Epidermal melanocyte (primary cell): Measurements from ENCODE around the gene CCSER1.
"Not testable (repeated sequence)": the region's sequence is repeated elsewhere in the genome, so short reads cannot be mapped to it uniquely, and the experiment has no call there.

Source experiments
- DNase-seq: peaks from one replicate; pipeline ENCODE4 v3.0.0; 2011; ENCODE audit warnings: low spot score; ENCODE audit not compliant: insufficient read length

The CCSER1 gene

DNA sequence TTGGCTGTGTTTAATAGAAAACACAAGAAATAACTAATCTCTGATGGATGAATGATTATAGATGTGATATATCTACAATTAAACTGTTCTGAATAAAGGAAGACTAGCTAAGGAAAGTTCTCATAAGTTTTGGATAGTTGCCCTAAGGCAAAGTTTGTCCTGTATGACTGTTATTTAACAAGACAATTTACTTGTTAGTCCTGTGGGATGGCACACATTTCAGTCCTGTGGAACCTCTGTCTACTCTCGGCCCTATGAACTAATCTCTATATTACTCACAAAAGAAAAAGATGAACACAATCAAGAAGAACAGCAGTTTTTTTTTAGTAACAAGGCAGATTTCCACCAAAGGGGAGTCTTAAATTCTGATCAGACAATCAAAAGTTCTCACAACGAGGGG is 314.6 kb downstream of the CCSER1 start:
- no peak for DNase-seq

DNA sequence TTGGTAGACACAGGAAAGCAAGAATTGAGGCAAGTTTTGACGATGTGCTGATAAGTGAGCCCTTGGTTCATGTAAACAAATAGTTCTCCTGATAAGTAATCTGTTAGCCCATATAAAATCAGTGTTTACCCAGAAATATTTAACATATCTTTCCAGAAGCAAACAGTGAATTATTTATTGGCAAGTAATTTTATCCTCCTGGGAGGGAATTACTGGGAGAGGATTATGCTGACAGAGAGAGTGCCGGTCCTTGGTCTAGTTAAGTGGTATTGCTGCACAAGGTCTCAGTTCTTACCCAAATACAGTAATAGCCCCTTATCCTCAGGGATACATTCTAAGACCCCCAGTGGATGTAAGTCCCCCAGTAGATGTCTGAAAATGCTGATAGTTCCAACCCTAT is 315.4 kb downstream of the CCSER1 start:
- no peak for DNase-seq

DNA sequence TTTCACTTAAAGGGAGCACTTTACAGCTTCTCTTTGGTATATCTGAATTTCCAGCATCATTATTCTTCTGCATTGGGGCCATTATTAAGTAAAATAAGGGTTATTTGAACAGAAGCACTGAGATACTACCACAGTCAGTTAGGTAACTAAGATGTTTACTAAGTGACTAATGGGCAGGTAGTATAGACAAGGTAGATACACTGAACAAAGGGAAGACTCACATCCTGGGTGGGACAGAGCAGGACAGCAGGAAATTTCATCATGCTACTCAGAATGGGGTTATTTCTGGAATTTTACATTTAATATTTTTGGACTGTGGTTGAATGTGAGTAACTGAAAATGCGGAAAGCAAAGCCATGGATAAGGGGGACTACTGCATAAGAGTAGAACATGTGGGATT is 316.0 kb downstream of the CCSER1 start:
- DNase-seq: no peak

DNA sequence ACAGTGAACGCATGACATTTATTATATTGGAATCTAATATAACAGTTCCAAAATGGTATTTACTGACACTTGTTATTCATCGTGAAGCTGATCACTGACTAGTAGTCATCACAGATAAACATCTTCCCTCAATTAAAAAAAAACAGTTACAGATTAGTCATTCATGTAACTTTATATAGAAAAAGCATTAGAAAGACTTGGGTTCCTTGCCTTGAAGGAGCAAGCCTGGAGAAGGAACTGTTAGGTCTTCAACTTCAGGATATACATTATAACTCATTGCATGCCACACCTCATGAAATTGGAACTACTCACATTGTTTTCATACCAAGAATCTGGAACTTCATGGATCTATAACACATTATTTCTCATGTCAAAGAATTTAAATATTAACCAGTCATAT is 317.7 kb downstream of the CCSER1 start:
- DNase-seq: no peak

DNA sequence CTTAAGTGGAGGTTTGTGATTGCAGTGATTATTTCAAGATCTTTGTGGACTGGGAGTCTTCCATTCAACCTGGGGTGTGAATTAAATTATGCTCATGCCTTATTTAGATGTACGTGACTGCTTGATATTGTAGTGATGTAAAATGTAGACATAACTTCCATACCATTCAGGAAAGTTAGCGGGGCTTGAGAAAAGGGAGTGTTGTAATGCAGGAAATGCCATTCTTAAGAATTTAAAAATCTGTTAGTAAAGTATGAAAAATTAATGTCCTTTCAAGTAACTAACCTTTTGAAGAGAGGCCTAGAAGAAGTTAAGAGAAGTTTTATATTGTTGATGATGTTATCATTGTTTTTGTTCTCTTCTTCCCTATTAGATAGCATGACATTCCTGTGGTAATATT is 318.2 kb downstream of the CCSER1 start:
- no peak for DNase-seq

DNA sequence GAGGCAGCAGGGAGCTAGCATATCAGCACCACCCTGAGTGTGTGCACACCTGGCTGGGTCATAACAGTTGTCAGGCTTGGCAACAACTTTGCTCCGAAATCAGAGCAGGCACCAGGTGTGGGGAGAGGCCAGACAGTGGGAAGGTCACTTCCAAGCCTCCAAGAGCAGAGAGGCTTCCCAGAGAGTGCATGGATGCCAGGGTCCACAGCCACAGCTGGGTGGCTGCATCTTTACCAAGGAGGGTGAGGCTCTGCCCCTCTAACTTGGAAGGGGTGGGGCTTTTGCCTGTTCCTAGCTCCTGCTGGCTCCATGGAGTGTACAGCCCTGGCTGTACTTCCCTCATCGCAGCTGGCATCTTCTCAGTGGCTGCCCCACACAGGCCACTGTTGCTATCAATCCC is 322.4 kb downstream of the CCSER1 start:
- DNase-seq: no peak

DNA sequence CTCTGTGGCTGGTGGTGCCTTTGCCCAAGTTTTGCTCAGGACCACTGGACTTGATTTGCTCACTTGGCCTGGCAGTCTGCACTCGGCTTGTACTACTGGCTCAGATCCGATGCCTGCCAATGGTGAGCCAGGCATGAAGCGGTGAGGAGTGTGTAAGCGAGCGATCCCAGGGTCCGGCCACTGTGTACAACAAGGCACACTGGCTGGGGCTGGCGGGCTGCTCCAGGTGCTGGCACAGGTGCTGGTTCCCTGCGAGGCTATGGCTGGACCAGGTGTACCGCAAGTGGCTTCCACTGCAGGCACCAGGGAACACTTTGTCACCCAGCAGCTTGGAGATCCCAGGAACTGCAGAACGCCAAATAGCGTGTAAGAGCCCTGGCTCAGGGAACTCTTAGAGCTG is 329.7 kb downstream of the CCSER1 start:
- no peak for DNase-seq

DNA sequence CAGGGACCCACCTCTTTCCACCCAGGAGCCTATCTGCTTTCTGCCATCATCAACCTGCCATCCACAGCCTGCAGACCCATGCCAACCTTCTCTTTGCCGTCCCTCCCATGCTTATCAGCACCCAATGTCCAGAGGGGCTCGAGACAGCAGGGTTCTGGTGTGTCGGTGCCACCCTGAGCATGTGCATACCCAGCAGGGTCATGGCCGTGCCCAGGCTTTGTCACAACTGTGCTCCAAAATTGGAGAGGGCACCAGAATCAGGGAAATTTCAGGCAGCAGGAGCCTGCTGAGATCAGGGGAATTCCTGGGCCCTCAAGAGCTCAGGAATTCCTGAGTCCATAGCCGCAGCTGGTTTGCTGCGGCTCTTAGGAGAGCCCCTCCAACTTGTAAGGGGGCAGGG is 330.6 kb downstream of the CCSER1 start:
- no peak for DNase-seq

DNA sequence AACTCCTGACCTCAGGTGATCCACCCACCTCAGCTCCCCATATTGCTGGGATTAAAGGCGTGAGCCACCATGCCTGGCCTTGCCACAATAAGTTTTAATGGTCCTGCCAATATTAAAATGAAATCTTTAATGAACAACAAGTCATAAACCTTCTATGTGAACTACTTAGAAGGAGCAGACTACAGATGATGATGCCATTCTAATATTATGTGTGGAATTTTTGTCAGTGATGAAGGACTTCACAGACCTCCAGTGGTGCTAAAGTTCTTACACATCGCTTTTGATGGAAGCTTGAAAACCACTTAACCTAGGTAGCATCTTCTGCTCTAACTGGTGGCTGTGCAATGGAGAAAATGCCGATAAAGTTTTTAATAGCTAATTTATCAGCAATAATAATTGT is 331.4 kb downstream of the CCSER1 start:
- no peak for DNase-seq

DNA sequence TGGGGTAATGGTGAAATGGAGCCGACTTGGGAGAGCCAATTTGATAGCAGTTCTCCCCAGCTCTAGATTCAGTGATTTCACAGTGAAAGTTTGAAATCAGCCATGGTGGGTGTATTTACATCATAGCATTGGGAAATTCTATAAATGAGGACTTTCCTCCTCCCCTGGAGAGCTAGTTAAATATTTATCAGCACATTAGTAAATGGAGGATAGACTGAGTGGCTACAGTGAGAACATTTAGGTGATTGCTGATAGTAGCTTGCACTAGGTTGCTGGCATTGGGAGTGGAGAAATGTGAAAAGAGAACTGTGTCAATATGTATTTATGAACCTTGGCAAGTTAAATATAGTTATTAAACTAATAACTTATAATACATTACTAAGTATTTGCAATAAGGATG is 347.3 kb downstream of the CCSER1 start:
- no peak for DNase-seq

DNA sequence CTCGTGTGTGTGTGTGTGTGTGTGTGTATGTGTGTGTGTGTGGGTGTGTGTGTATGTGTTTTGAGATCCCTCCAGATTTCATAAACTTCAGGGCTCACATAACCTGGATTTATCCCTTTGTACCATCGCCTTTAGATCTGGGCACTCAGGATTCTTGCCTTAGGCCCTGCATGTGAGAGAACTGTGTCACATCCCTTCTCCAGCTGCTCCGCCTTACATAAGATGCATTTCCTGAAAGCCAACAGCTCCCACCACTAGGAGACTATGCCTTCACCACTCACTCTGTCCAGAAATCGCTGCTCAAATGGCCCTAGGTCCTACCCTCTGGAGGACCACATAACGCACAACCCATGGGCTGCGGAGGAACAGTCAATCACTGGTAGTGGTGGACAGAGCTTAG is 348.8 kb downstream of the CCSER1 start:
- no peak for DNase-seq

DNA sequence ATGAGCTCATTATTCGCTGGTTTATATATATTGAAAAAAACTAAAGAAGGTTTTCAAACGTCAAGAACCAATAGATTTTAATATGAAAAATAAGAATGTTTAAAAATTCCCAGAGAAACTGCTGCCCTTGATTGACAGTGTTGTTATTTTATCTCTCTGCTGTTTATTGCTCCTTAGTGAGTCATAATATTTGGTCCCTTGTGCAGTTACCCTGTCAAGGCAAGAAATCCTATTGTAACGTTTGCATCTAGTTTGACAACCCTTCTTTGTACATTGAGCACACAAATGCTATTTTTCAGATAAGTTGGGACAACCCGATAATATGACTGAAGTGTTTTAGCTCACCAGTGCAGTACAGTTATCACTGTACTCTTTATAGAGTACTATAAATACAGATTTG is 349.4 kb downstream of the CCSER1 start:
- DNase-seq: no peak

DNA sequence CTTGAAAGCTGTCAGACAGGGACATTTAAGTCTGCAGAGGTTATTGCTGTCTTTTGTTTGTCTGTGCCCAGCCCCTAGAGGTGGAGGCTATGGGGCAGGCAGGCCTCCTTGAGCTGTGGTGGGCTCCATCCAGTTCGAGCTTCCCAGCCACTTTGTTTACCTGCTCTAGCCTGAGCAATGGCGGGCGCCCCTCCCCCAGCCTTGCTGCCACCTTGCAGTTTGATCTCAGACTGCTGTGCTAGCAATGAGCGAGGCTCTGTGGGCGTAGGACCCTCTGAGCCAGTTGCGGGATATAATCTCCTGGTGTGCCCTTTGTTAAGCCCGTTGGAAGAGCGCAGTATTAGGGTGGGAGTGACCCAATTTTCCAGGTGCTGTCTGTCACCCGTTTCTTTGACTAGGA is 357.7 kb downstream of the CCSER1 start:
- DNase-seq: not testable (repeated sequence)

DNA sequence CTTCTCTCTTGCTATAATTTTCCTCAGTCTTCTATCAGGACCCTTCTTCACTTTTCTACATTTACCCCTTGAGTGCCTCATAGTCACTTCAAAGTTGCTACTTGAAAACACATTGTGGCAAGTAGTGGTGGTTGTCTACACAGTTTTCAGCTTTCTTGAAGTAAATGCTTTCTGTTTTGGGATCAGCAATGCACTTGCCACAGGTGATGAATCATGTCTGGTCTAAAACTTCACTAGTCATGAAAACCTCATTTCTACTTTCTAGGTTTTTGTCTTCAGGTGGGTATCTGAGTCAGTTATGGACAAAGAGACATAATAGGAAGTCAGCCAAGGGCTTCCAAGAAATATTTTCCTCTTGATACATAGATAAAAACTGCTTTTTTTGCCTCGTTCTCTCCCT is 359.2 kb downstream of the CCSER1 start:
- no peak for DNase-seq

DNA sequence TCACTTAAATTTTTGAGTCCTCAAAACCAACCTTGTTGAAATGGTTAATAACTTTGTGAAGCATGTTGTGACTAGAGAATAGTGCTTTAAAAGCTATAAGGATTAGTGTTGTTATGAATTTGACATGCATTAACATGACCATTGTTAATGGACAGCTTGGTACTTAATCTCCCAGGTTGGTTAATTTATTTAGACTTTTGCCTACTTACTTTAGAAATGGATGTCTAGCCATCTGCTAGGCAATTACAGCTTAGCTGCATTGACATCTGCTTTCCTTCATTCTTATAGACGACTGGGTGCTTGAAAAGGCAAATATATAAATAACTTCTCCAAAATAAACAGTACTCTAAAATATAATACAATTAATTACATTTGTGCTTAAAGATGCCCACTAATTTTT is 368.0 kb downstream of the CCSER1 start:
- no peak for DNase-seq

DNA sequence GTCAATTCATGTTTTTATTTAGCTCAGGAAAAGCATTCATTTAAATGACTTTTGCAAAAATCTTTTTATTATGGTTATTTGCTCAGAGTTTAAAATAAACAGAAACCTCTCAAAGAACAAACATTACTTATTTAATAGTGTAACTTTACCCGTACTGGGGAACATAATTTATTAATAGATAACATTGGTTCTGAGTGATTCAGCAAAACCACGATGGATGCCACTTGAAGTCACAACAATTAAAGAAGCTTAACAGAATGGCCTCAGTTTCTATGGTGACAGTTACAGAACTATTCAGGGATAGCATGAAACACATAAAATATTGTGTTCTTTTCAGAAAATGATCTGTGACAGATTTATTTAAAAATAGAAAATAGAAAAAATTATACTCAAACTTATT is 368.7 kb downstream of the CCSER1 start:
- DNase-seq: no peak

DNA sequence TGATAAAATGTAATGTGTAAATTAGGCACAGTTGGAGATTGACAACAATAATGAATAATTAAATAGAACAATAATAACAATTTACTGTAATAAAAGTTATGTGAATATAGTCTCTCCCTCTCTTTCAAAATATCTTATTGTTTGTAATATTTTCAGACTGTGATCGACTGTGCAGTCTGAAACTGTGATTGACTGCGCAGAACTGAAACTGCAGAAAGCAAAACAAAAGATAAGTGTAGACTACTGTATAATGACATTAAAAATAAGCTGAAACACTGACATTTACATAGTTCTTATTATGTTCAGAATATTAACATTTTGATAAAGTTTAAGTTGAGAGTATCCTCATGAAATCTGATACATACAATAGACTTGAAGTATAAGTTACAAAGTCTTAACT is 371.0 kb downstream of the CCSER1 start:
- no peak for DNase-seq

DNA sequence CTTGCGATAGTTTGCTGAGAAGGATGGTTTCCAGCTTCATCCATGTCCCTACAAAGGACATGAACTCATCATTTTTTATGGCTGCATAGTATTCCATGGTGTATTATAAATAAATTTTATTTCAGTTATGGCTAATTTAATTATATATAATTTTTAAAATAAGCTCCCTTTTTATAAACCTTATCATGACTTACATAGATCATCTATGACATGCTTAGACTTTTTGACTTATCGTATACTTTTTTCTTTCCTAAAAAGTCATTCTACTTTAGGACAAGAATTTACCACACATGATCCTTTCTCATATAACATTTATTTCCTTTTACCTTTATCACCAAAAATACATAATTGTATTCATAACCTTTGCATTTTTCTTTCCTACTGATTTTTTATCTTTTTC is 376.5 kb downstream of the CCSER1 start:
- DNase-seq: no peak

DNA sequence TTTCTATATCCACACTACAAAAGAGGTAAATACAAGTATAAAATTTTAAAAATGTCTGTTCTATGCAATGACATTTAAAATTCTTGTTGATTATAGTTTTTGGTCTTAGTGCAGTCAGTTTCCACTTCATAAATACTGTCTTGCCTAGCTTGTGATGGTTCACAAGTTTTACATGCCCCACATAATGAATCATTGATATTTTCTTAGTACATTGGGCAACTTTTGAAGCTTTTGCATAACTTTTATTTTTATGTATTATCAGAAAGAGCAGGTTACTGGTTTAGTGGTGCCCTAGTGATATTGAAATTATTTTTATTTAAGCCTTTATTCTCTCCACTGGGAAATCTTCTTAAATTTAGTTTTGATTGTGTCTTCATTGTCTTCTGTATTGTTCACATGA is 388.0 kb downstream of the CCSER1 start:
- no peak for DNase-seq

DNA sequence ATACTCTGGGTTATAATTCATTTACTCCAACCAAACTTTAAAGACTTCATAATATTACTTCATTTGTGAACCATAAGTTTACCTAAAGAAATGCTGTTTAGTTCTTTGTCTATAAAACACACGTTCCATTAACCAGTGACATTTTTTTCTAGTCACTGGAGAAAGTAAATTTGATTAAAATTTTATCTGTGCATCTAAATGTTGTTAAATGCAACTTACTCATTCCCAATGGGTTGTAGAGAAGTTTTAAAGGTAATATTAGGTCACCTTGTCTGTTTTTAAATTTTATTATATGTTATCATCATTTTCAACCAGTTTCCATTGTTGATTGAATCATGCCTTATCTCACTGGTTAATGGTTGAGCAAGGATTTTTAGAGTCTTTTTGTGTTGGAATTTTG is 401.4 kb downstream of the CCSER1 start:
- no peak for DNase-seq

DNA sequence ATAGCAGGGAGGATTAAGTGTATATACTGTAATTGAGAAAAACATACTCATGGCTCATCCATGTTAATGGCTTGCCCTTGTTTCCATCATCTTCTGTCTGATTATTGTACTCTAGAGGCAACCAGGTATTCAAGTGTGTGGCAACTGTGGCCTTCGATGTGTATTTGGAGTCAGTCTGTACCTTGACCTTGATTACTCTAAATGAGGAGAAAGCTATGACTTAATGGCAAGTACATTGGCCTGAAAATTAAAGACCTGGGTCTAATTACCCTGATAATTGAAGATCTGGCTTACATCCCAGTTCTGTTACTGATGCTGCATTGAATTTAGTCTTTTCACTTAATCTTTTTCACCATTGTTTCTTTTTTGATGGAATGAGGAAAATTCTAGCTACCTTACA is 409.2 kb downstream of the CCSER1 start:
- DNase-seq: no peak

DNA sequence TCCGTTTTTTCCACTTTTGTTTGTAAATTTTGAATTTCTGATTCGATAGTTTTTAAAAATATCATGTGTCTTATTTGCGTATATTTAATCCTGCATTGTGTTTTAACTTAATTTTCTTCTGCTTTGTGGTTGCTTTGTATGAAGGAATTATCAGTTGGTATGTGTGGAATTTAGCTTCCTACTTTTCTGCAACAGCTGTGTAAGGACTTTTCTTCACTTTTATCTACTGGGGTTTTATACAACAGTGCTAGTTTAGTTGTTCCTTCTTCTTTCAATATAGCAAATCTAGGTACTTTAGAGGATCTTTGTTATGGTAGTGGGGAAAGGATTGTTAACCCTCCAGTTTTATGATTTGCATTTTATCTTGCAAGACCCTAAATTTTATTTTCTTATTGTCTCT is 410.3 kb downstream of the CCSER1 start:
- DNase-seq: no peak

DNA sequence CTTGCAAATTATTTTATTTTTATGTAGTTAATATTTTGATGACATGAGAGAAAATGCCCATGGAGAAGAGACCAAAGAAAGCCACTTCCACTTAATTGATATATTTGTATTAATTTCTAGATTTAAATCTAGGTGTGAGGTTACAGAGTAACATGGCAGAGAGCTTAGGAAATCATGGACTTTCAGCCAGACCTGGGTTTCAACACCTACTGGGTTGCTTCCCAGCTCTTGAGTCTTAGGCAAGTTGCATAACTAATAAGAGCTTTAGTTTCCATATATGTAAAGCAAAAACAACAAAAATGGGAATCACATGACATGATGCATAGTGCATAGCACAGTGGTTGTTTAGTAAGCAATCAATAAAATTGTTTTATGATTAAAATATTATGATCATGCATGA is 413.3 kb downstream of the CCSER1 start:
- no peak for DNase-seq

DNA sequence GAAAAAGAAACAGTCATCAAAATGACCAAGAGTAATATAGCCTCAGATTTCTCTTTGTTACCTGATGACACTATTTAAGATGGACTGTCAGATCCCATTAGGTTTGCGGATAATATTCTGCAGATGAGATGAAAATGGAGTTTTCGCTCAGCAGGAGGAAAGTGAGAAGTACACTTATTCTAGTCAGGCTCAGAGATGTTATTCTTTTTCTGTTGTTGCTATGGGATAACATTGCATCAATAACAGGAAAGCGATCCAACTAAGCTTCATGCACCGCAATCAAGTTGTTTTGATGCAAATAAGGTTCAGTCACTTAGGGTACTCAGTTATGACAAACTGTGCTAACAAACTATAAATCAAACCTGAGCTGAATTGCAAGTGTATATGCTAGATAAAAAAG is 415.0 kb downstream of the CCSER1 start:
- no peak for DNase-seq
